ENCODE data around the gene KRTAP9-9. TPM values are rescaled to one million over a fixed set of nuclear protein-coding genes. Genes with fewer than 3 reads are reported as not detected.

Gene KRTAP9-9
- total RNA-seq: not detected in 2 replicates

GRCh38 chr17:41255381-41256290, at the start of gene KRTAP9-9:
TSS of gene KRTAP9-9 (plus strand) at chr17:41255384.

DNA sequence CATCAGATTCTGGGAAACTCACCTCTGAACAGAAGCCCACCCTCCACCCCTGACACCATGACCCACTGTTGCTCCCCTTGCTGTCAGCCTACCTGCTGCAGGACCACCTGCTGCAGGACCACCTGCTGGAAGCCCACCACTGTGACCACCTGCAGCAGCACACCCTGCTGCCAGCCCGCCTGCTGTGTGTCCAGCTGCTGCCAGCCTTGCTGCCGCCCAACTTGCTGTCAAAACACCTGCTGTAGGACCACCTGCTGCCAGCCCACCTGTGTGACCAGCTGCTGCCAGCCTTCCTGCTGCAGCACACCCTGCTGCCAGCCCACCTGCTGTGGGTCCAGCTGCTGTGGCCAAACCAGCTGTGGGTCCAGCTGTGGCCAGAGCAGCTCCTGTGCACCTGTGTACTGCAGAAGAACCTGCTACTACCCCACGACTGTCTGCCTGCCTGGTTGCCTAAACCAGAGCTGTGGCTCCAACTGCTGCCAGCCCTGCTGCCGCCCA, 28.5 kb upstream of the KRTAP9-9 start, which contains the start of gene KRTAP9-2:
TSS of gene KRTAP9-2 (plus strand) at position 51 of the 498 bp plus-strand sequence. CDS start at position 58, 7 bp downstream.

GRCh38 chr17:41232399-41233105, 22.6 kb upstream of the KRTAP9-9 start, which contains the start of gene KRTAP9-3:
TSS of gene KRTAP9-3 (plus strand) at chr17:41232449. CDS start at chr17:41232502, 53 bp downstream.

GRCh38 chr17:41237949-41238437, 17.2 kb upstream of the KRTAP9-9 start, which contains the start of gene KRTAP9-8:
TSS of gene KRTAP9-8 (plus strand) at chr17:41237999. CDS start at chr17:41238052, 53 bp downstream.

GRCh38 chr17:41249637-41250240, 5.4 kb upstream of the KRTAP9-9 start, which contains the start of gene KRTAP9-4:
TSS of gene KRTAP9-4 (plus strand) at chr17:41249687. CDS start at chr17:41249721, 34 bp downstream.

DNA sequence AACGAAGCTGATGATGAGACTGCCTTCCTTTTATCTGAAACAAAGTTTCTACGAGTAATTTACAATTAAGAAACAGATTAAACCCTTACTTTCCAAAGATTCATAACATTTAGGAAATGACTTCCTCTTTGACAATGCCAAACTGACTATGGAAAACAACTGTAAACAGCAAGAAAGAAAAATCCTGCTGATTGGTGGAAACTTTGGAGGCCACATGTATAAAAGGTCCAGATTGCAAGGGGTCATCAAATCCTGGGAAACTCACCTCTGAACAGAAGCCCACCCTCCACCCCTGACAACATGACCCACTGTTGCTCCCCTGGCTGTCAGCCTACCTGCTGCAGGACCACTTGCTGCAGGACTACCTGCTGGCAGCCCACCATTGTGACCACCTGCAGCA, 9.9 kb downstream of the KRTAP9-9 start, which contains the start of gene KRTAP9-6:
TSS of gene KRTAP9-6 (plus strand) at position 301 of the 400 bp plus-strand sequence. CDS start at position 301, 0 bp downstream.

GRCh38 chr17:41275648-41276190, 20.5 kb downstream of the KRTAP9-9 start, which contains the start of gene KRTAP9-7:
TSS of gene KRTAP9-7 (plus strand) at chr17:41275698. CDS start at chr17:41275698, 0 bp downstream.

GRCh38 chr17:41301916-41302901, 47.0 kb downstream of the KRTAP9-9 start, which contains the start of gene KRTAP29-1:
TSS of gene KRTAP29-1 (minus strand) at chr17:41302851. CDS start at chr17:41302851, 0 bp downstream.

Other genes starting within 250 kb of the KRTAP9-9 start
- not detected in 2 replicates for gene KRTAP3-1, start 246.3 kb upstream of the KRTAP9-9 start, total RNA-seq
- not detected in 2 replicates for gene KRTAP1-5, start 228.2 kb upstream of the KRTAP9-9 start, total RNA-seq
- not detected in 2 replicates for gene KRTAP1-4, start 225.2 kb upstream of the KRTAP9-9 start, total RNA-seq
- gene KRTAP1-3, start 220.5 kb upstream of the KRTAP9-9 start, total RNA-seq: not detected in 2 replicates
- not detected in 2 replicates for gene KRTAP1-1, start 213.9 kb upstream of the KRTAP9-9 start, total RNA-seq
- gene KRTAP2-1, start 208.1 kb upstream of the KRTAP9-9 start, total RNA-seq: not detected in 2 replicates
- not detected in 2 replicates for gene KRTAP2-2, start 200.2 kb upstream of the KRTAP9-9 start, total RNA-seq
- gene KRTAP2-3, start 195.3 kb upstream of the KRTAP9-9 start, total RNA-seq: not detected in 2 replicates
- not detected in 2 replicates for gene KRTAP2-4, start 189.5 kb upstream of the KRTAP9-9 start, total RNA-seq
- gene KRTAP4-7, start 171.2 kb upstream of the KRTAP9-9 start, total RNA-seq: not detected in 2 replicates
- not detected in 2 replicates for gene KRTAP4-8, start 157.2 kb upstream of the KRTAP9-9 start, total RNA-seq
- gene KRTAP4-16, start 153.2 kb upstream of the KRTAP9-9 start, total RNA-seq: not detected in 2 replicates
- gene KRTAP4-9, start 150.0 kb upstream of the KRTAP9-9 start, total RNA-seq: not detected in 2 replicates
- not detected in 2 replicates for gene KRTAP4-11, start 137.0 kb upstream of the KRTAP9-9 start, total RNA-seq
- not detected in 2 replicates for gene KRTAP4-12, start 131.2 kb upstream of the KRTAP9-9 start, total RNA-seq
- not detected in 2 replicates for gene KRTAP4-6, start 114.8 kb upstream of the KRTAP9-9 start, total RNA-seq
- gene KRTAP4-5, start 105.6 kb upstream of the KRTAP9-9 start, total RNA-seq: not detected in 2 replicates
- gene KRTAP4-4, start 94.6 kb upstream of the KRTAP9-9 start, total RNA-seq: not detected in 2 replicates
- gene KRTAP4-3, start 87.2 kb upstream of the KRTAP9-9 start, total RNA-seq: not detected in 2 replicates
- not detected in 2 replicates for gene KRTAP4-2, start 77.2 kb upstream of the KRTAP9-9 start, total RNA-seq
- gene KRTAP4-1, start 70.5 kb upstream of the KRTAP9-9 start, total RNA-seq: not detected in 2 replicates
- not detected in 2 replicates for gene KRTAP9-1, start 65.5 kb upstream of the KRTAP9-9 start, total RNA-seq
- not detected in 2 replicates for gene KRTAP9-2, start 28.7 kb upstream of the KRTAP9-9 start, total RNA-seq
- gene KRTAP9-3, start 22.9 kb upstream of the KRTAP9-9 start, total RNA-seq: not detected in 2 replicates
- gene KRTAP9-8, start 17.4 kb upstream of the KRTAP9-9 start, total RNA-seq: not detected in 2 replicates
- gene KRTAP9-4, start 5.7 kb upstream of the KRTAP9-9 start, total RNA-seq: not detected in 2 replicates
- gene KRTAP9-6, start 10.0 kb downstream of the KRTAP9-9 start, total RNA-seq: not detected in 2 replicates
- not detected in 2 replicates for gene KRTAP9-7, start 20.3 kb downstream of the KRTAP9-9 start, total RNA-seq
- not detected in 2 replicates for gene KRTAP29-1, start 47.5 kb downstream of the KRTAP9-9 start, total RNA-seq
- gene KRTAP16-1, start 53.9 kb downstream of the KRTAP9-9 start, total RNA-seq: not detected in 2 replicates
- not detected in 2 replicates for gene KRTAP17-1, start 60.3 kb downstream of the KRTAP9-9 start, total RNA-seq
- not detected in 2 replicates for gene KRT33A, start 95.4 kb downstream of the KRTAP9-9 start, total RNA-seq
- not detected in 2 replicates for gene KRT33B, start 114.4 kb downstream of the KRTAP9-9 start, total RNA-seq
- not detected in 2 replicates for gene KRT34, start 126.9 kb downstream of the KRTAP9-9 start, total RNA-seq
- not detected in 2 replicates for gene KRT31, start 142.2 kb downstream of the KRTAP9-9 start, total RNA-seq
- not detected in 2 replicates for gene KRT37, start 169.2 kb downstream of the KRTAP9-9 start, total RNA-seq
- not detected in 2 replicates for gene KRT38, start 185.6 kb downstream of the KRTAP9-9 start, total RNA-seq
- not detected in 2 replicates for gene KRT32, start 212.0 kb downstream of the KRTAP9-9 start, total RNA-seq
- not detected in 2 replicates for gene KRT35, start 225.8 kb downstream of the KRTAP9-9 start, total RNA-seq
- gene KRT36, start 234.5 kb downstream of the KRTAP9-9 start, total RNA-seq: 0.13 TPM in 1 of 2 replicates, not detected in the other